HepG2 (cell line): ENCODE measurements around the gene LYRM4. TPM values are rescaled to one million over a fixed set of nuclear protein-coding genes. Genes with fewer than 3 reads are reported as not detected.

ENCODE experiments used
- ATAD3A ChIP-seq: sonication (generic); formaldehyde crosslinking; IDR thresholded peaks from 2 replicates; pipeline ENCODE4 v1.4.0; 2020; ENCODE audit warnings: missing genetic modification reagents
- ATF7-NPFF ChIP-seq: sonication (generic); formaldehyde crosslinking; IDR thresholded peaks from 2 replicates; pipeline ENCODE4 v1.8.1; 2023; ENCODE audit warnings: mild to moderate bottlenecking, low read depth, missing genetic modification reagents, moderate library complexity
- BCL6 ChIP-seq: IDR thresholded peaks from 2 replicates; pipeline ENCODE4 v1.6.1; 2016; ENCODE audit warnings: missing genetic modification reagents, missing compliant biosample characterization
- CEBPG ChIP-seq: IDR thresholded peaks from 2 replicates; pipeline ENCODE4 v1.6.1; 2016
- FIP1L1 ChIP-seq: fragments of 200-400 bp; formaldehyde crosslinking; IDR thresholded peaks from 2 replicates; pipeline ENCODE4 v1.6.1; 2018; ENCODE audit warnings: low read depth, mild to moderate bottlenecking, low read length, moderate library complexity, borderline replicate concordance; ENCODE audit not compliant: insufficient read depth
- HIVEP1 ChIP-seq: sonication (generic); formaldehyde crosslinking; IDR thresholded peaks from 2 replicates; pipeline ENCODE4 v1.4.0; 2020; ENCODE audit warnings: mild to moderate bottlenecking, missing genetic modification reagents
- HNF4G ChIP-seq, 2 experiments: sonication (generic) in 1 of 2; formaldehyde crosslinking in 1 of 2; IDR thresholded peaks; 2 replicates each; pipeline versions ENCODE4 v1.4.0 to v1.6.1; 2011 to 2020; ENCODE audit warnings: borderline replicate concordance in 2 of 2, low read depth in 2 of 2, mild to moderate bottlenecking in 2 of 2, low read length in 1 of 2, missing genetic modification reagents in 1 of 2, moderate library complexity in 1 of 2
- KAT7 ChIP-seq: IDR thresholded peaks from 2 replicates; pipeline ENCODE4 v1.6.1; 2018; ENCODE audit warnings: borderline replicate concordance, missing compliant biosample characterization
- MED13 ChIP-seq: sonication (generic); formaldehyde crosslinking; IDR thresholded peaks from 2 replicates; pipeline ENCODE4 v1.5.0; 2020; ENCODE audit warnings: missing genetic modification reagents
- MYC ChIP-seq: sonication (generic); formaldehyde crosslinking; IDR thresholded peaks from 2 replicates; pipeline ENCODE4 v1.9.0; 2021; ENCODE audit warnings: missing genetic modification reagents, borderline replicate concordance
- NCOA1 ChIP-seq: sonication (generic); formaldehyde crosslinking; IDR thresholded peaks from 2 replicates; pipeline ENCODE4 v1.9.0; 2021; ENCODE audit warnings: missing genetic modification reagents
- NFE2L2 ChIP-seq: fragments of 150-350 bp; IDR thresholded peaks from 2 replicates; pipeline ENCODE4 v1.6.1; 2014; ENCODE audit warnings: low read length
- NFRKB ChIP-seq: fragments of 450-650 bp; IDR thresholded peaks from 2 replicates; pipeline ENCODE4 v1.6.1; 2017
- NR2F6 ChIP-seq, 2 experiments: IDR thresholded peaks; 2 replicates each; pipeline ENCODE4 v1.6.1; 2016; ENCODE audit warnings: antibody characterized with exemption in 1 of 2, mild to moderate bottlenecking in 1 of 2
- POGZ ChIP-seq: sonication (generic); formaldehyde crosslinking; IDR thresholded peaks from 2 replicates; pipeline ENCODE4 v1.4.0; 2020; ENCODE audit warnings: mild to moderate bottlenecking, missing genetic modification reagents
- ZFP37 ChIP-seq: sonication (generic); formaldehyde crosslinking; IDR thresholded peaks from 2 replicates; pipeline ENCODE4 v1.4.0; 2020; ENCODE audit warnings: missing genetic modification reagents, borderline replicate concordance
- ZNF251 ChIP-seq: sonication (generic); formaldehyde crosslinking; IDR thresholded peaks from 2 replicates; pipeline ENCODE4 v1.9.0; 2021; ENCODE audit warnings: mild to moderate bottlenecking, missing genetic modification reagents
- ZNF431 ChIP-seq: sonication (generic); formaldehyde crosslinking; IDR thresholded peaks from 2 replicates; pipeline ENCODE4 v1.9.0; 2022; ENCODE audit warnings: missing genetic modification reagents, low read depth, mild to moderate bottlenecking, borderline replicate concordance
- ZNF550 ChIP-seq: sonication (generic); formaldehyde crosslinking; IDR thresholded peaks from 2 replicates; pipeline ENCODE4 v1.4.0; 2020; ENCODE audit warnings: mild to moderate bottlenecking, missing genetic modification reagents, borderline replicate concordance
- ZNF557 ChIP-seq: sonication (generic); formaldehyde crosslinking; IDR thresholded peaks from 2 replicates; pipeline ENCODE4 v1.4.0; 2020; ENCODE audit warnings: missing genetic modification reagents
- ZNF558 ChIP-seq: sonication (generic); formaldehyde crosslinking; IDR thresholded peaks from 2 replicates; pipeline ENCODE4 v1.9.0; 2022; ENCODE audit warnings: mild to moderate bottlenecking, missing genetic modification reagents, borderline replicate concordance
- ZNF614 ChIP-seq: IDR thresholded peaks from 2 replicates; pipeline ENCODE4 v1.6.1; 2018; ENCODE audit warnings: missing biosample characterization, missing genetic modification reagents, inconsistent platforms, borderline replicate concordance
- ZNF749 ChIP-seq: sonication (generic); formaldehyde crosslinking; IDR thresholded peaks from 2 replicates; pipeline ENCODE4 v1.8.0; 2022; ENCODE audit warnings: mild to moderate bottlenecking, missing genetic modification reagents, moderate library complexity, borderline replicate concordance
- ZNF780A ChIP-seq: sonication (generic); formaldehyde crosslinking; IDR thresholded peaks from 2 replicates; pipeline ENCODE4 v1.8.0; 2022; ENCODE audit warnings: mild to moderate bottlenecking, missing genetic modification reagents, moderate library complexity
- polyA plus RNA-seq, 8 experiments: library from polyadenylated mRNA; depleted of rRNA in 3 of 8; stranded (reverse) in 7 of 8; unstranded in 1 of 8; fragments of >200 nt; fragmentation: Illumina TruSeq in 4 of 8; extraction: Trizol in 4 of 8; gene quantifications; 2 replicates each; pipeline versions ENCODE4 v1.2.1 to v1.2.3, GENCODE V29; 2011 to 2016; ENCODE audit warnings: low read depth in 4 of 8, missing spikeins in 1 of 8, mixed read lengths in 1 of 8; ENCODE audit not compliant: insufficient read depth in 1 of 8
- total RNA-seq, 5 experiments: library from RNA; depleted of rRNA; stranded (reverse); fragments of >200 nt; fragmentation: Illumina TruSeq; extraction: Trizol; gene quantifications; 2 replicates each; pipeline ENCODE4 v1.2.3, GENCODE V29; 2016; ENCODE audit warnings: low read depth in 1 of 5
- TF ChIP-seq, protein P1 (sequence below): IDR thresholded peaks from 2 replicates; pipeline ENCODE4 v1.6.1; 2016; ENCODE audit warnings: mild to moderate bottlenecking
- TF ChIP-seq, protein P2 (sequence below): fragments of 450-650 bp; IDR thresholded peaks from 2 replicates; pipeline ENCODE4 v1.6.1; 2017
- TF ChIP-seq, protein P3 (sequence below): sonication (generic); formaldehyde crosslinking; IDR thresholded peaks from 2 replicates; pipeline ENCODE4 v1.4.0; 2020; ENCODE audit warnings: missing genetic modification reagents, mild to moderate bottlenecking, borderline replicate concordance

The LYRM4 gene
- total and polyA plus RNA-seq, 2 of the 13 experiments (the other 11 are each of a cell fraction or from before 2014, with no cell fraction given), result 64.6 to 67.5 TPM

DNA sequence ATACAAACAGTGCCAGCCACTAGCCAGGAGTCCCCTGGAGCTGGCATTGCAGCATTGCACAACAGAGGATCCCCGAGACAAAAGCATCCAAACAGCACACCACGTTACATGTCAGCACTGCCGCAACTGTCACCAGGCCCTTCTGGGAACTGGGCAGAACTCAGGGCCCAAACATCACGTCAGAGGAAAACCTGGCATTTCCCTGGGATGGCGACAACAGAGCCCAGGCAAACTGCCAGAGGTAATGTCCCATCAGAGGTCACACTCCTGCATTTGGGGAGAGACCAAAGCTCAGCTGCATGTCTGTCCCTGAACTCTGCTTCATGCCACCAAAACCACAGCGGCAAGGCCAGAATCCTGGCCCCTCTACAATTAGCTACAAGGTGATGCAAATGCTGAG lies 139.3 kb downstream of the LYRM4 start (continued):
- TF ChIP-seq ZNF550 (CRISPR knock-in tag), result no peak
- TF ChIP-seq HIVEP1 (CRISPR knock-in tag), result peak; percentile 75; the same call in 1 of the 2 replicates
- no peak for TF ChIP-seq ZNF749
- TF ChIP-seq, protein P1, sequence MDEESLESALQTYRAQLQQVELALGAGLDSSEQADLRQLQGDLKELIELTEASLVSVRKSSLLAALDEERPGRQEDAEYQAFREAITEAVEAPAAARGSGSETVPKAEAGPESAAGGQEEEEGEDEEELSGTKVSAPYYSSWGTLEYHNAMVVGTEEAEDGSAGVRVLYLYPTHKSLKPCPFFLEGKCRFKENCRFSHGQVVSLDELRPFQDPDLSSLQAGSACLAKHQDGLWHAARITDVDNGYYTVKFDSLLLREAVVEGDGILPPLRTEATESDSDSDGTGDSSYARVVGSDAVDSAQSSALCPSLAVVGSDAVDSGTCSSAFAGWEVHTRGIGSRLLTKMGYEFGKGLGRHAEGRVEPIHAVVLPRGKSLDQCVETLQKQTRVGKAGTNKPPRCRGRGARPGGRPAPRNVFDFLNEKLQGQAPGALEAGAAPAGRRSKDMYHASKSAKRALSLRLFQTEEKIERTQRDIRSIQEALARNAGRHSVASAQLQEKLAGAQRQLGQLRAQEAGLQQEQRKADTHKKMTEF, result peak; percentile 25; the same call in 1 of the 2 replicates
- TF ChIP-seq ZNF557 (CRISPR knock-in tag), result no peak
- peak; percentile 50; the same call in 1 of the 2 replicates for TF ChIP-seq POGZ (CRISPR knock-in tag)
- no peak for TF ChIP-seq ZNF251 (CRISPR knock-in tag)
- no peak for TF ChIP-seq MED13 (CRISPR knock-in tag)
- 0 out of 2 replicates have a peak, but pooled peaks have one; percentile 46 for TF ChIP-seq ZNF558 (CRISPR knock-in tag)
- no peak; the same call in 1 of the 2 replicates for TF ChIP-seq NR2F6 (IDR thresholded peaks at IDR 0.05)
- peak; percentile 77; the same call in 1 of the 2 replicates for TF ChIP-seq NR2F6 (CRISPR knock-in tag; IDR thresholded peaks at IDR 0.05)
- no peak for TF ChIP-seq NFE2L2
- no peak for TF ChIP-seq ZNF431
- no peak for TF ChIP-seq ZFP37 (CRISPR knock-in tag)
- TF ChIP-seq FIP1L1, result no peak
- TF ChIP-seq MYC (CRISPR knock-in tag), result no peak
- TF ChIP-seq KAT7, result no peak
- no peak for TF ChIP-seq NFRKB
- TF ChIP-seq HNF4G (IDR thresholded peaks at IDR 0.05; ENCODE audit: borderline replicate concordance, low read depth, low read length), result peak; percentile 36
- peak; percentile 64; the same call in 1 of the 2 replicates for TF ChIP-seq HNF4G (CRISPR knock-in tag; IDR thresholded peaks at IDR 0.05; ENCODE audit: borderline replicate concordance, low read depth)
- TF ChIP-seq, protein P2, sequence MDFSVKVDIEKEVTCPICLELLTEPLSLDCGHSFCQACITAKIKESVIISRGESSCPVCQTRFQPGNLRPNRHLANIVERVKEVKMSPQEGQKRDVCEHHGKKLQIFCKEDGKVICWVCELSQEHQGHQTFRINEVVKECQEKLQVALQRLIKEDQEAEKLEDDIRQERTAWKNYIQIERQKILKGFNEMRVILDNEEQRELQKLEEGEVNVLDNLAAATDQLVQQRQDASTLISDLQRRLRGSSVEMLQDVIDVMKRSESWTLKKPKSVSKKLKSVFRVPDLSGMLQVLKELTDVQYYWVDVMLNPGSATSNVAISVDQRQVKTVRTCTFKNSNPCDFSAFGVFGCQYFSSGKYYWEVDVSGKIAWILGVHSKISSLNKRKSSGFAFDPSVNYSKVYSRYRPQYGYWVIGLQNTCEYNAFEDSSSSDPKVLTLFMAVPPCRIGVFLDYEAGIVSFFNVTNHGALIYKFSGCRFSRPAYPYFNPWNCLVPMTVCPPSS, result no peak
- TF ChIP-seq NCOA1 (CRISPR knock-in tag), result no peak
- TF ChIP-seq ATAD3A (CRISPR knock-in tag), result no peak
- TF ChIP-seq CEBPG (CRISPR knock-in tag), result peak; percentile 30; the same call in 1 of the 2 replicates
- no peak for TF ChIP-seq ZNF614 (CRISPR knock-in tag)
- TF ChIP-seq BCL6 (CRISPR knock-in tag), result peak; percentile 57; the same call in 1 of the 2 replicates
- TF ChIP-seq ZNF780A (CRISPR knock-in tag), result no peak
- TF ChIP-seq, protein P3, sequence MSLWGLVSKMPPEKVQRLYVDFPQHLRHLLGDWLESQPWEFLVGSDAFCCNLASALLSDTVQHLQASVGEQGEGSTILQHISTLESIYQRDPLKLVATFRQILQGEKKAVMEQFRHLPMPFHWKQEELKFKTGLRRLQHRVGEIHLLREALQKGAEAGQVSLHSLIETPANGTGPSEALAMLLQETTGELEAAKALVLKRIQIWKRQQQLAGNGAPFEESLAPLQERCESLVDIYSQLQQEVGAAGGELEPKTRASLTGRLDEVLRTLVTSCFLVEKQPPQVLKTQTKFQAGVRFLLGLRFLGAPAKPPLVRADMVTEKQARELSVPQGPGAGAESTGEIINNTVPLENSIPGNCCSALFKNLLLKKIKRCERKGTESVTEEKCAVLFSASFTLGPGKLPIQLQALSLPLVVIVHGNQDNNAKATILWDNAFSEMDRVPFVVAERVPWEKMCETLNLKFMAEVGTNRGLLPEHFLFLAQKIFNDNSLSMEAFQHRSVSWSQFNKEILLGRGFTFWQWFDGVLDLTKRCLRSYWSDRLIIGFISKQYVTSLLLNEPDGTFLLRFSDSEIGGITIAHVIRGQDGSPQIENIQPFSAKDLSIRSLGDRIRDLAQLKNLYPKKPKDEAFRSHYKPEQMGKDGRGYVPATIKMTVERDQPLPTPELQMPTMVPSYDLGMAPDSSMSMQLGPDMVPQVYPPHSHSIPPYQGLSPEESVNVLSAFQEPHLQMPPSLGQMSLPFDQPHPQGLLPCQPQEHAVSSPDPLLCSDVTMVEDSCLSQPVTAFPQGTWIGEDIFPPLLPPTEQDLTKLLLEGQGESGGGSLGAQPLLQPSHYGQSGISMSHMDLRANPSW (CRISPR knock-in tag), result 0 out of 2 replicates have a peak, but pooled peaks have one; percentile 50
- TF ChIP-seq ATF7-NPFF (CRISPR knock-in tag), result no peak
